ENCODE data around the gene JARID2.

JARID2 gene

DNA sequence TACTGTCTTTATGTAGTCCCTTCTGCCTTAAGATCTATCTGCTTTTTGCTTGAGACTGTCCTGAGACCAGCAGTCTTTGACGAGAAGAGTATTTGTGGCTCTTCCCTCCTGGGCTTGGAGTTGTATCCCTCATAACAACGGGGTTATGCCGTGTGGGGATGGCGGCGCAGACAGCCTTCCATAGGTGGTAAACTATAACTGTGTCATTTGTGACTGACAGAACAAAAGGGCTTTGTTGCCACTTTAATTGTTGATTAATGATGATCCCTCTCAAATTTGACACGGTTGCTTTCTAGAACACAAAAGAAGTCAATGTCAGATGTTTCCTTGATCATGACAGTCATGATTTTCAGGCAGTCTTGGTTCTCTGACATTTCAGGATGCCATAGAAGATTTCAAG lies 196.6 kb downstream of the JARID2 start:
- DNase-seq (ENCODE audit: low spot score): no peak

DNA sequence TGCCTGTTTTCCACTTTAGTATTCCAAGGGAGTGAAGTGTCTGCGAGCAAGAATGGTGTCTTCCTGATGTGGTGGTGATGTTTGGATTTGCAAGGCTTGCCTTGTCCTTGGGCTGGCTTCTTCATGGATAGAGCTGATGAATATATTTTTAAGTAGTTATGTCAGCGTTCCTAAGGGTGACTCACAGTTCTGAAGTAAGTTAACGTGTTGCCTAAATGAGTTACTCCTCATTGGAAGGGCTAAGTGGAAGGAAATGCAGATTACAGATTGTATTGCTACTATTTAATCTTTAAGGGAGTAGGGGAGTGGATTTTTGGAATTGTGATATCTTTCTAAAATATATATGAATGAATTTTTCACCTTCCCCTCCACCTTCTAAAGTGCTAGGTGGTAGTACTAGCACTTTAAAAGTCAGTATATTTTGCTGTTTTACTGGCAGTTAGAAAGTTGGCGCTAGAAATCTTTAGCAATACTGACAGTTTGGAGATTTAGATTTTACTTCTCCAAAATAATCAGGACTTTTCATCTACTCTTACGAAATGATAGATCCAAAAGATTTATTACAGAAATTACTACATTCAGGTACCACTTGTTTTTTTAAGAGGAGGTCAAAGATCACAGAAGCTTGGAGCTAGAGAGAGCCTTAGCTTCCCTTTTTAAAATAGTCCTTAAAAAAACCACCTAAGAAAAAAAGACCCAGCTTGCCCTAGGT lies 197.4 kb downstream of the JARID2 start:
- DNase-seq (ENCODE audit: low spot score): no peak

DNA sequence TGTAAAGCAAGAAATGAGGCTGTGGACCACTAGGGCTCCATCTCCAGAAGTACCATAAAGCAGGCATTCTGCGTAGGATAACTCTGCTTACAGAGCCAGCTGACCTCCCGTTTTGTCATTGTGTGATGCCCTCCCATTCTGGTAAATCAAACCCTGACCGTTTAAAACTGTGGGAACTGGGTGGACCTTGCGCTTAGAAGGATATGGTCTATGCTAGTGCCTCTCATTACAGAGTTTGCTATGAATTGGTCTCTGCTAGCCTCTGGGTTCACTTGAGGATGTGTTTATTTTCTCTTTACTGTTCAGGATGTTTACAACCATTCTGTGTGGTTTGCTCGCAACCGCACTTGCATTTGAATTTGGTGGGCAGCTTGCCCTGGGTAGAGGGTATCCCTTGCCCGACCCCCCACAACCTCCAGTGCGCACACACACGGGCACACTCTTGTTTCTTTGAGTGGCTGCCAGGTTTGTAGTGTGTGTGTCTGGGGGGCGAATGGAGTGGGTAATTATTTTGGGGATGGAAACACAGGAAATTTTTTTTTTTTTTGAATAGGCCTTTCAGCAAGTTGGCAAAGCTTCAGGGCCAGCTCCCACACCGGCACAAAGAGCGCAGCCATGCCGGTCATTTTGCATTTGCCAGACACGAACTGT lies 198.3 kb downstream of the JARID2 start:
- no peak for DNase-seq (ENCODE audit: low spot score)

DNA sequence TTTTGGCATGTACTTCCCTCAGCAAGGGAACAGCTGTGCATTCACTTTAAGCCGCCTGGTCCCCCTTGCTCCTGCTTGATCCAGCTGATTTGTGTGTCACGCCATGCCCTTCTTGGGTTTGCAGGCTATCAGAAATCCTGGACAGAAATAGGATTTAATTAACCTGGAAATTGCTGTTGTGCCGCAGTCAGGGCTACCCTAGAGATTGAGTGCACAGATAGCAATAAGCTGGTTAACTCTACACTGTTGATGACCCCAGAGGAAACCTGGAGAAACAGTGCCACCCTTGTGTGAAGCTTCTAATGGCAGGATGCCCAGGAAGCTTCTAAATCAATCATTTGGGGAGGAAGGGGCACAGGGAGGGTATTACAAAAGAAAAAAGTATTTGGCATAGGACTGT lies 199.0 kb downstream of the JARID2 start:
- DNase-seq (ENCODE audit: low spot score): no peak

DNA sequence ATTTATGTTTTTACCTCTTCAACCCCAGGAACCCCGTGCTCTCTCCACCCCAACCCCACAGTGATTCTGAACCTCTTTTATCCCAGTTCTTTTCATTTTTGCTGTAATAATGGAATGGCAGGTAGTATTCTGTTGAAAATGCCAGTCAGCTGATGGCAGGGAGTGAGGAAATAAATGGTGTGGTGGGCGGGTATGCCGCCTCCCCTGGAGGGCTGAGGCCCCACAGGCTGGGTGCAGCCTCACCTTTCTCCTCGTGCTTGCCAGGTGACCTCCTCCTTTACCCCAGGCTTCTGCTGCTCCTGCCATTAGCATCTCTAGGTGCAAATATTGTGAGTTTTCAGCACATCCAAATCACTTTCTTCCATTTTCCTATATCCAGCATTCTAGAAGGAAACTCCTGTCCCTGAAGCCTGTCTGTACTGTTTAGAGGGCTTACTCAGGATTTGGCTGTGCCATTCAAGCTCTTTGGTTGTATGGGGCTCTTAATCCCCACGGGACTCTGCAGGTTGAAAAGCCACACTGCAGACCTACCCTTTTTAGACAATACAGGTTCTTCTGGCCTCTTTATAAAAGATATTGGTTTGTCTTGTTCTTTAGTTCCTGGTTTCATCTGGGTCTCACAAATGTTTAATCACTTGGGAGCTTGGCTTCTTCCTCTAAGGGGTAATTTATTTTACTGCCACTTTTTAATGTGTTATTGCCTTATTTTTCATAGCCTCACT lies 201.8 kb downstream of the JARID2 start:
- no peak for DNase-seq (ENCODE audit: low spot score)

DNA sequence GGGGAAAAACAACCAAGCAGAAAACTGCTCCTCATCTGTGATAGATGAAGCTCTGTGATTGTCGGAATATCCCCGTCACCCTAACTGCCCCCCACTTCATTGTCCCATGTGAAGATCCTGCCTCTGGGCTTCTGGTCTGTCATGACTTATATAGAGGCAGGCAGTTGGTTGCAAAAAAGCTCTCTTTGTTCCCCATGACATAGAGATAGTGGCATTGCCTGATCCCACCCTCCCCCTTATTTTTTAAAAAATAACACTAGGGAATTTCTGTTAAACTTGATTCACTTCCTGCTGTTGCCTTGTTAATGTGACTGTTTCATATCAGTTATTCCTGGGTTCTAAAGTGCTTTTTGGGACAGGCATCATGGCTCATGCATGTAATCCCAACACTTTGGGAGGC lies 203.1 kb downstream of the JARID2 start:
- no peak for DNase-seq (ENCODE audit: low spot score)

DNA sequence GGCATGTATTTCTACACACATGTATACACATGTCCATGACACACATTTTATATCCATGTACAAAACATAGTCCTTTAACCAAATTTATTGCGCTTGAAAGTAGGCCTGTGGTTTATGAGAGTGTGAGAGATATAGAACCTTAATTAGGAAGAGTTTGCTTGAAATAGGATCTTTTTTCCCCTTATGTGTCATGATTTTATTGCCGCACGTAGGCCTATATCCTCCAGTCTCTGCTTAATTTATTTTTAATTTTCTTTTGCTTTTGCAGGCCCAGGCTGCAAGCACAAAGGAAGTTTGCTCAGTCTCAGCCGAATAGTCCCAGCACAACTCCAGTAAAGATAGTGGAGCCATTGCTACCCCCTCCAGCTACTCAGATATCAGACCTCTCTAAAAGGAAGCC lies 205.9 kb downstream of the JARID2 start:
- no peak for DNase-seq (ENCODE audit: low spot score)

DNA sequence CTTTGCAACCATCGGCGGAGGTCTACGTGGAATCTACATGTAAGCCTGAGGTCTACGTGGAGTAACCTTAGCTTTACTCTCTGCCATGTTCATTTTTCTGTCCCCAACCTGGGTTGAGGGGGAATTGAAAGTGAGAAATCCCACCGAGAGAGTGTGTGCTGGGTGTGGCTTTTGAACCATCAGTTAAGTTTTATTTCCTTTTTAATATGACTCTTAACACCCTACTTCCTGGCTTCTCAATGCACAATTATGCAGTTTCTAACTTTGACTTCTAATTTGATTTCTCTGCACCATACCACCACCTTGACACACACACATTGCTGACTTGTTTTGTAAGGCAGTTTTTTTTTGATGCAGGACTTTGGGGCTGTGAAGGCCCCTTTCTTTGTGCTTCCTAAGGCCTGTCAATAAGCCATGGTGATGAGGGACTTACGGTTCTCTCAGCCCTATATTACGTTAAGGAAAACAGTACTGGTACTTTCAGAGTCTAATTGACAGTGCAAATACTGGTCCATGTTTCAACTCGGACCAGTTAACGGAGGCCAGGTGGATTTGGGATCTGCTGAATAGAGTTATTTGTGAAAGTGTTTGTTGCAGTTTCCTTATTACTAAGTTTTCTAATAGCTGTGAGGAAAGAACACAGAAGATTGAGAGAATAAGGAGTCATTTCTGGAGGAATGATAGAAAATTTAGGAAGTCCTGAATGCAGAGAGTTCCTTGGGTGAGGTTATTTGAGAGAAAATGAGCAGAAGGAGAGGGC lies 206.5 kb downstream of the JARID2 start:
- DNase-seq (ENCODE audit: low spot score): no peak

DNA sequence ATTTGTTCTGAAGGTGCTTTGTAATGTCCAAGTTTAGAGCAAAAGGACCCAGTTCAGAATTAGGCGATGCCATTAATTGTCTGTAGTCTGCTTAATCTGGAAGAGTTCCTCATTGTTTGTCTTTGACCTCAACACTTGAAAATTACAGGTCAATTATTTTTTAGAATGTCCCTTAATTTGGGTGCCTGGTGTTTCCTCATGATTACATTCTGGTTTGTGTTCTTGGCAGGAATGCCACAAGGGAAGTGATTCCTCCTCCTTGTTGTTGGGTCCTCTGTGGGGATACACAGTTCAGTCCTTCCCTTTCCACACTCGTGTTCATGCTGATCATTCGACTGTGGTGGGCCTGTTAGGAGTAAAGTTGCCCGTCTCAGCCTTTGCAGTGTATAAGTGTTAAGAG lies 207.3 kb downstream of the JARID2 start:
- no peak for DNase-seq (ENCODE audit: low spot score)

DNA sequence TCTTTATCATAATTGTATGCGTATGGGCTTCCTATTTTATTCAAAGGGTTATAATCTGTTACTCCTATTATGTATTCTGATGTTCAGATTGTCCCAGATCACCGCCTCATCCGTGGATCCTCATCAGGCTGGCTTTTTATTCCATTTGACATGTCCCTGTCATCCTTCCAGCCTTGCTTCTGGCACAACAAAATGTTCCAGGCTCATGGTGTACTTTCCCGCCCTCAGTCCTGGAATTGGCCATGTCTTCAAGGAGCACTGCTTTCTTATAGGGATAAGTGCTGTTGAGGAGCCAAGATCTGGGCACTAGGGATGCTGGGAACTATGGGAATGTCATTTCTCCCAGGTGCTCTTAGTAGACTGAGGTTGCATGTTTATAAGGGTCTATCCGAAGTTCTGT lies 207.8 kb downstream of the JARID2 start:
- no peak for DNase-seq (ENCODE audit: low spot score)

DNA sequence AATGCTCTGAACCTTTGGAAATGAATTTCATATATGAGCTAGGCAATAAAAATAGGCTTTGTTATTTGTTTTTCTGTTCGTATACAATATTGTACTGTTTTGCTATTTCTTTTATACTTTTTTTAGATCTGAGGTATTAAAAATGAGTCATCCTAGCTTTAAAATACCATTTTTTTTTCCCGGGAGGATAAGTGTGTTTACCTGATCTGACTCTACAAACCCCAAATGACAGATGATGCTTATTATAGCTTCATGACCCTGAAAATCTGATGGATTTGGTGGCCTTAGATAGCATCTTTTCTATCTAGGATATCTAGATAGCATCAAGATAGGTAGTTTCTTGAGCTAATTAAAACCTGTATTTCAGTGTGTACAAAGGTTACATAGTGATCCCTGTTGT lies 210.6 kb downstream of the JARID2 start:
- DNase-seq (ENCODE audit: low spot score): no peak

DNA sequence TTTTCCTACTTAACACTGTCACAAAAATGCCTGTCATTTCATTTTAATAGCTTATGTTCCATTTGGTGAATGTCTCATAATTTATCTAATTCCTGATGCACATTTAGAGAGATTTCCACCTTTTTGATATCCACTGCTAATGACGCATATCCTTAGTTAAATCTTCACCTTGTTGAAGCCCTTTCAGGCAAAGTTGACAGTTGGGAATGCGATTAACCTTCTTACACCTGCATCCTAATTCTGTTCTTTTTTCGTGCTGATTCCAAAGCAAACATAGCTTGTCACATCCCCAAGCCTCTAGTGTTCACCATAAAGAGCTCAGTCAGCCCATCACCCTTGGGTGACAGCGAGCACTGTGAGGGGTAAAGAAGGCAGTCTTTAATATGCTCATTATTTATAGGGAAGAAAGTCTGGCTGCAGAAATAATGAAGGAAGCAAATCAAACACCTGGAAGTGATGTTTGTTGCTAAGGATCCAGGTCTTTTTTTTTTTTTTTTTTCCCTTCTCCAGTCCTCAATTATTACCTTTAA lies 211.3 kb downstream of the JARID2 start:
- no peak for DNase-seq (ENCODE audit: low spot score)

DNA sequence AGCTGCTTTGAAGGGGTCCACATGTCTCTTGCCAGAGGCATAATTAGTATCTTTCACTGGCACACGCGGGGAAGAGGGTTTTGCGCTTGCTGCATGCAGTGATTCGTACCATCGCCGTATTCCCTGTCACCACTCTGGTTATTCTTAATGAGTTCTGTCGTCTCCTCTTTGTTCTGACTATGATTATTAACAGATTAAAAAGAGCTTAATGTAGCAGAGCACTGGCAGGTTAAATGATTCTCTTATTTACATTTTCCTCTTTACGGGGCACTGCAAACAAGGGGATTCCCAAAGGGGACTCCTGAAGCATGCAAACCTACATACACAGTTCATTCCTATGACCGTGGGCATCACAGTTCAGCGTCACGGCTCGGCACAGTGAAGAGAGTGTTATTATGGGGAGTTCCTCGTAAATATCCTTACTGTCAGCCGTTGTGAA lies 212.2 kb downstream of the JARID2 start:
- DNase-seq (ENCODE audit: low spot score): no peak

DNA sequence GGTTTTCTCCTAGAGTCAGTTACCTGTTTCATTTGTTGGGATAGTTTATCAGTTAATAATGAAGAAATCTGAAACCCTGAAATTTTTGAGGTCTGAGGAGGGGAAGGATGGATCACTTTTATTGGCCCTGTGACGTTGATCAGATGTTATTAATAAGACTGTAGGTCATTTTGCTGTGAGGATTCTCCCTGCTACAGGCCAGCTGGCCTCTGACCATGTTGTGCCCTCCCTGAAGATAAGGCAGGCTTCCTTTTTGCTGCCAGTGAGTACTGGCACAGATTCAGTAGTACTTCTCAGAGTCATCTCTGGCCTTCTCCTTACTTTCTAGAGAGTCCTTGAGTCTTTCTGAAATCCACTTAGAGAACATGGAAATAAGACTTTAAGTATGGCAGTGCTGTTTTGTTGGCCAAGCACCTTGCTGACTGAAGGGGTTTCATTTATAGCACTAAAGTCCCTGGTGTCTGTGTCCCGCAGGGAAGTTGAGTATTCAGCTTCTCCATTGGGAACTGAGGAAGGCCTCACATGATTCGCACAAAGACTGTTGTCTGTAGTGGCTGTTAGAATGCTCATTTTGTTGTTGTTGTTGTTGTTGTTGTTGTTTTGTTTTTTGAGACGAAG lies 214.3 kb downstream of the JARID2 start:
- DNase-seq (ENCODE audit: low spot score): no peak

DNA sequence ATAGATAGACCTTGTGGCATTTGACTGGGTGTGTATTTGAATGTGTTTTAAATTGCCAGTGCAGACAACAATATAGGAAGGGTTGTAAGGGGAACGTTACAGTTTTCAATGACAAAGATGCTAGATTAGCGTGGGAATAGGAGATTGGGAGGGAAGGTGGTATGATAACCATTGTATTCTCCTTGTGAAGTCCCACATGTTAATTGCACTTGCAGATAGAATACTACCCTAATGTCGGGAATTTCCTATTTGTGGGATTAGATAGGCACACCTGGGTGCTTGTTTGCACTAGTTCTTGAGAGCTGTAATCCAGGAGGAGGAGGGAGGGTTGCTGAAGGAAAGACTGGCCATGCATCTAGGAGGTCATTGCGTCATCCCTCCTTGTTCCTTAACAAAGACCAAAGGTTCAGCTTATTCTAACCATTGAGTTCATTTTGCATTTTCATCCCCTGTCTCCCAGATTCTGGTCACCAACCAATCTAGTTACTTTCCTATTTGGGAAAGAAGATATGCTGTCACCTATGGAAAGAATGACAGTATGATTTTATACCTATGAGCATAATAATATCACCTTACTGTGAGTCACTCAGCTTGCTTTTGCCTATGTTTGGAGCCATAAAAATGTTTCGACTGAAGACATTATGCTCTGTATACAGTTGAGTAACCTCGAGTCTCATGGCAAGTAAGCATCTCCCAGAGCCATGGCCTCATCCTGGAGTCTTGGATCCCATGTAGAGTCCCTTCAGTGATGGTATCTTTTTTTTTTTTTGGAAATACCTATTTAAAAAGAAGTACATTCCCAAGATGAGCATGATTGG lies 215.5 kb downstream of the JARID2 start:
- no peak for DNase-seq (ENCODE audit: low spot score)

DNA sequence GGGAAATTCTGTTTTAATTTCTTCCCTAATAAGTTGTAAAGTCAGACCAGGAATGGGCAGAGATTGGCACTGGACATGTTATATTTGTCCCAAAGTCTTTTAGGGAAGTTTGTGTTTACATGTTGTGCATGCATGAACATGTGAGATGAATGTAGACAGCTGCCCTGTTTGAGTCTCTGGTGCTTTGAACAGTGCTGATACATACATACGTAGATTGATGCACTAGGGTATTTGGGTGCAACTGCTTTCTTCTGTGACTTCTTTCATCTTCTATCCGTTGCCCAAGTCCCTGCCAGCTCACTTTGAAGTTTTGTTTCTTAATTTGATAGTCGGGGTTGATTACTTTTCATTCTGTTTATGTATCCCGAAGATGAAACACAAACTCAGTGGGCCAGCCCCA lies 216.4 kb downstream of the JARID2 start:
- DNase-seq (ENCODE audit: low spot score): no peak

DNA sequence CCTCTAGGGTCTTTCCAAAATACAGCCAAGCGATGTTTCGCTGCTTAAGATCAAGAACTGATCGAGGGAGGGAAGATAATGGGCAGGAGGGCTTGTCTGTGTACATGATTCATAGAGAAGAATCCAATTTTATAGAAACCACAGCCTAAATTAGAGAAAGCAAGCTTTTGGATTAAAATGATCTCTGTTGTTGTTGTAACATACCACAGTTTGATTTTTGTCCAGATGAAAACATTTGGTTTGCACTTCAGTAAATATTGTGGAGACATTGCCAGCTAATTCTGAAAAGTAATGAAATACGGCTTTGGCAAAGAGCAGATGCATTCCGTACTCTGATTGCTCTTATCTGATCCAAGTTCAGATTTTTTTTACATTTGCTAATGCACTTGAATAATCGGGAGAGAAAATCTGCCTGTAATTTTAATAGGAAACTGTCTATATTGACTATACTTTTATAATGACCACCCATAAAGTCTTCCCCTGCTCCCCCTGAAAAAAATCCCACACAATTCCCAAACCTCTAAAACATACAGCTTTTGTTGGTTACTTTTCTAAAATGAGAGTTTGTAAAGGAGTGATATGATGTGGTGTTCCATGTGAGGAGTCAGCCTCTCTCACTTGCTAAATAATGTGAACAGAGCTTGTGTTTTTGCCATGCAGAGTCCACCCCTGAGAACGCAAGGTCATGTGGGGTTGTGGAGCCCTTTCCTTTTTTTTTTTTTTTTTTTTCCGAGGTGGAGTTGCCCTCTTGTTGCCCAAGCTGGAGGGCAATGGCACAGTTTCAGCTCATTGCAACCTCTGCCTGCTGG lies 217.1 kb downstream of the JARID2 start:
- no peak for DNase-seq (ENCODE audit: low spot score)

DNA sequence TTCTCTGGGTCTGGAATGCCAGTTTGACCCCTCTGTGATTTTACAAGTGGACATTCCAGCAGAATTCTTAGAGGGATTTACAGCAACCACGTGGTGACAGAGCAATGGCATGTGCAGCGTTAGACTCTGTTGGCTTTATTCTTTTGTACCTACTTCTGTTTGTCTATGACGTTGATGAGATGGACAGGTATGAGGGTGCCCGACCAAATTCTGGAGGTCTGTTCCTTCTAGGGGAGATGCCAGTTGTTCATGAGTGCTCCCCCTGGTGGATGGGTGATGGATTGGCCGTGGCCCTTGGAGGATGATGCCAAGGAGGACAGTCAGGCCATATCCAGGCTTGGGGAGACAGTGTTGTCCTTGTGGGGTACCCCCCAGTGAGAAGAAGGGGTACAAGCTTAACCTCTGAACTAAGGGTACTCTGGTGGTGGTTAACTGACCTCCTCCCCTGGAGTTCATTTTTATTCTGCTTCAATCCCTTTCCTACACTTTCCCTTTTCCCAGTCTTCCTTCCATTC lies 218.4 kb downstream of the JARID2 start:
- DNase-seq (ENCODE audit: low spot score): peak; percentile 16

DNA sequence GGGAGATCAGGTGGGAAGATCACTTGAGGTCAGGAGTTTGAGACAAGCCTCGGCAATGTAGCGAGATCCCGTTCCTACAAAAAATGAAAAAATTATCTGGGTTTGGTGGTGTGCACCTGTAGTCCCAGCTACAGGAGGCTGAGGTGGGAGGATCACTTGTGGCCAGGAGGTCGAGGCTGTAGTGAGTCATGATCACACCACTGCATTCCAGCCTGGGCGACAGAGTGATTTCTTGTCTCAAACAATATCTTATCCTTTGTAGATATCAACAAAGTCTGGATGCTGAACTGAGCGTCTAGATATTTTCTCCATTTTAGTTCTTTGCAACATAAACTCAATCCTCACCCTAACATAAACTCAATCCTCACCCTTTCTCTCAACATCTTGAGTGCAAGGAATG lies 219.3 kb downstream of the JARID2 start:
- DNase-seq (ENCODE audit: low spot score): no peak

DNA sequence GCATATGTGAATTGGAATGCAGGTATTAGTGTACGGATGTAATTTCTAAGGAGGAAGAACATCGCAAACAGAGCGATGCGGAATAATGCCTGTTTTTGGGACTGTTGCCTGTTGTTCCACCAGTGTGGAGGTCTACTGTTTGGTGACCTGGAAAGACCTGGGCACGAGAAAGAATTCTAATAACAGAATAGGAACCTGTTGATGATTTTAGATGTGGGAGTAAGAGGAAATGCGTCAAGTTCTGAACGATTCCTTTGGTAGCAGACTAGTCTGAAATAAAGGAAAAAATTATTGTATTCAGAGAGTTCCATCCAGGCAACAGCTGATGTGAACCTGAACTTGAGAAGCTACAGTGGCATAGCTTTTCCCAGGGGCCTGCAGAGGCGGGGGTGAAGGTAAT lies 224.9 kb downstream of the JARID2 start:
- DNase-seq (ENCODE audit: low spot score): no peak
